Transverse colon (tissue), 4 donors: ENCODE data around the gene BEST2. TPM values are rescaled to one million over a fixed set of nuclear protein-coding genes. Genes with fewer than 3 reads are reported as not detected.

ENCODE experiments used
- DNase-seq: peaks from one replicate; pipeline ENCODE4 v3.0.0-alpha.2; 2019
- H3K27ac ChIP-seq, 4 donors: fragments of 200-600 bp; sonication (generic); 2 replicates each; pipeline ENCODE4 v1.5.1; 2016 to 2018; ENCODE audit warnings: inconsistent platforms in 4 of 4
- H3K27me3 ChIP-seq: fragments of 200-600 bp; sonication (generic); 2 replicates; pipeline ENCODE4 v1.5.1; 2017; ENCODE audit warnings: inconsistent platforms
- H3K36me3 ChIP-seq, 4 donors: fragments of 200-600 bp; sonication (generic); 2 replicates each; pipeline ENCODE4 v1.5.1; 2017 to 2019; ENCODE audit warnings: inconsistent platforms in 4 of 4
- H3K4me1 ChIP-seq, 4 donors: fragments of 200-600 bp; sonication (generic); 2 replicates each; pipeline ENCODE4 v1.5.1; 2017 to 2020; ENCODE audit warnings: inconsistent platforms in 4 of 4
- H3K4me3 ChIP-seq, 4 donors: fragments of 200-600 bp; sonication (generic); 1 replicate in 1 of 4; 2 replicates in 3 of 4; pipeline versions ENCODE4 v1.5.1 to v1.6.1; 2017 to 2019; ENCODE audit warnings: inconsistent platforms in 4 of 4
- H3K9me3 ChIP-seq, 2 donors: fragments of 200-600 bp; sonication (generic); 2 replicates each; pipeline ENCODE4 v1.5.1; 2017 to 2019; ENCODE audit warnings: inconsistent platforms in 2 of 2
- CTCF ChIP-seq, 5 experiments: fragments of 200-600 bp in 3 of 5; fragments of 450-650 bp in 2 of 5; sonication (generic) in 3 of 5; IDR thresholded peaks; 1 replicate in 2 of 5; 2 replicates in 3 of 5; pipeline ENCODE4 v1.5.1; 2016 to 2017; ENCODE audit warnings: antibody characterized with exemption in 5 of 5, inconsistent platforms in 3 of 5, mild to moderate bottlenecking in 2 of 5, moderate library complexity in 1 of 5
- EP300 ChIP-seq: sonication (generic); formaldehyde crosslinking; IDR thresholded peaks from one replicate; pipeline ENCODE4 v1.6.1; 2017; ENCODE audit warnings: antibody characterized with exemption, low read depth
- POLR2A ChIP-seq: fragments of 450-650 bp; IDR thresholded peaks from one replicate; pipeline ENCODE4 v1.6.1; 2016; ENCODE audit warnings: antibody characterized with exemption, mild to moderate bottlenecking, moderate library complexity
- POLR2AphosphoS5 ChIP-seq, 3 donors: sonication (generic); formaldehyde crosslinking; IDR thresholded peaks; one replicate each; pipeline ENCODE4 v1.6.1; 2016; ENCODE audit warnings: antibody characterized with exemption in 3 of 3
- WGBS, 2 donors: methylation state at CpG; one replicate each; pipeline ENCODE4 v1.1.5; 2018; ENCODE audit warnings: low coverage in 1 of 2; 5-methylcytosine and 5-hydroxymethylcytosine counted together
- in situ Hi-C, 4 donors: fragments of 200-750 bp; cut with MboI; loops; one replicate each; pipeline versions ENCODE4 v1.15.0 to v1.15.1; 2017; ENCODE audit warnings: low sequenced_read_pairs in 3 of 4, low pct_ligation_motif_present in 1 of 4, low pct_unique_long_range_greater_than_20kb in 1 of 4
- intact Hi-C: fragments of 100-400 bp; cut with DNase I; formaldehyde crosslinking; loops from one replicate; pipeline ENCODE4 v1.15.1; 2023; ENCODE audit warnings: low total_unique reads
- total RNA-seq, 4 donors: library from RNA; depleted of rRNA; stranded (reverse); fragments of >200 nt; gene quantifications; one replicate each; pipeline ENCODE4 v1.1.0, GENCODE V29; 2016

The BEST2 gene
- total RNA-seq, 4 donors from 2014 or later, result 121 to 325 (median 141) TPM

GRCh38 chr19:12800466-12800770, 48.8 kb downstream of the BEST2 start:
- intact Hi-C loops (loop anchor here (5.0 kb wide), 1 partner anchor 33 kb away; no protein-coding TSS in a partner anchor), in situ Hi-C loops (no loop called here)
- no peak for DNase-seq
- peak overlapping the region; percentile 80 to 88 (median 84) for H3K27ac ChIP-seq
- no peaks in the 10 kb centered on the region for H3K36me3 ChIP-seq
- H3K4me1 ChIP-seq, result peaks cover 16 to 36% (median 28%) of the 10 kb centered on the region in 4 donors
- no peak for TF ChIP-seq EP300
- no peak for TF ChIP-seq POLR2AphosphoS5 (IDR thresholded peaks at IDR 0.05)
- no peak for TF ChIP-seq POLR2A
- no peak for TF ChIP-seq CTCF (IDR thresholded peaks at IDR 0.05)
- peak overlapping the region in 3 of 4 donors; percentile 70 to 84 (median 80) for H3K4me3 ChIP-seq
- H3K27me3 ChIP-seq, result no peaks in the 10 kb centered on the region
- no peaks in the 10 kb centered on the region for H3K9me3 ChIP-seq
- 56% methylated on average over 1 of the region's 1 CpG; no CpG with 5 or more reads in 1 of the 2 donors for WGBS, 2 donors

GRCh38 chr19:12800923-12801465, 49.4 kb downstream of the BEST2 start:
- Histone ChIP-seq H3K4me1 (peaks cover 13 to 30% (median 23%) of the 10 kb centered on the region in 4 donors), H3K36me3 (no peaks in the 10 kb centered on the region), H3K4me3 (peak overlapping the region; percentile 36 to 84 (median 75)), H3K27ac (peak overlapping the region; percentile 80 to 88 (median 84)), H3K27me3 (no peaks in the 10 kb centered on the region), H3K9me3 (no peaks in the 10 kb centered on the region)
- 3% methylated on average over 28 of the region's 38 CpGs; no CpG with 5 or more reads in 1 of the 2 donors for WGBS, 2 donors
- in situ Hi-C loops, result no loop called here
- DNase-seq, result no peak
- intact Hi-C loops, result loop anchor here (5.0 kb wide), 1 partner anchor 34 kb away; no protein-coding TSS in a partner anchor
- TF ChIP-seq CTCF (IDR thresholded peaks at IDR 0.05) (no peak), POLR2AphosphoS5 (IDR thresholded peaks at IDR 0.05) (no peak)

DNA sequence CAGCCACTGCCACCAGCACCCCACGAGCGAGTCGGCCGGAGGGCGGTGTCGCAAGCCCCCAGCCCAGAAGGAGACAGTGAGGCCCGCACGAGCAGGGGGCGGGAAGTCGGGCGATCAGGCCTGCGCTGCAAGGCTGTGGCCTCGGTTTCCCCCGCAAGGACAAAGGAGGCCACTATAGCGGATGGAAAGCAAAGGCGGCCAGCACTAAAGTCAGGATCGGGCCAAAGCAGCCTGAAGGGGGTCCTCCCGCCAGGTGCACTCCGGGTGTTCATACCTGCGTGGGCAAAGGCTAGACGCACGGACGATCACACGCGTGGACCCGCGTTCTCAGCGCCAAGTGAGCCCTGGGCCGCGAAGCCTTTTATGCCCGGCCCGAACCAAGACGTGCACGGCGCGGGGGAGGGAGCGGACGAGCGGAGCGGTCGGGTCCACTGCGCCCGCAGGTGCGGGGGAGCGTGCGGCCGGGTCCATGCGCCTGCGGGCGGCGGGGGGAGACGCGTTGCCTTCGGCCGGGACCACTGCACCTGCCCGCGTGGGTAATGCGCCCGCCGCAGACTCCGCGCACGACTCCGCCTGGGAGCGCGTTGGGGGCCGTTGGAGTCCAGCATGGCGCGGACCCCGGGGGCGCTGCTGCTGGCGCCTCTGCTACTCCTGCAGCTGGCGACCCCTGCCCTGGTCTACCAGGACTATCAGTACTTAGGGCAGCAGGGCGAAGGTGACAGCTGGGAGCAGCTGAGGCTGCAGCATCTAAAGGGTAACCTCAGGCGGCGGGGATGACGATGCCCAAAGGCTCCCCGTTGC, 50.1 kb downstream of the BEST2 start, which contains the start of the genes PRDX2 and THSD8:
PRDX2 (minus strand) TSS at position 335 of the 801 bp plus-strand sequence. CDS start 539 bp downstream, outside the sequence.
THSD8 (plus strand) TSS at position 604 of the 801 bp plus-strand sequence; CDS start at position 607, 3 bp downstream.
- intact Hi-C loops (loop anchor here (5.0 kb wide), 1 partner anchor 34 kb away; no protein-coding TSS in a partner anchor), in situ Hi-C loops (no loop called here)
- Histone ChIP-seq H3K4me3 (peak within 1 kb of the TSS; percentile 36 to 84 (median 75)), H3K9me3 (no peaks in the 10 kb centered on the region), H3K36me3 (no peaks in the 10 kb centered on the region), H3K27me3 (no peaks in the 10 kb centered on the region), H3K27ac (peak within 1 kb of the TSS; percentile 80 to 88 (median 84)), H3K4me1 (peaks cover 9 to 26% (median 20%) of the 10 kb centered on the region in 4 donors)
- DNase-seq, result peak; percentile 90
- 0% methylated on average over 60 of the region's 78 CpGs; no CpG with 5 or more reads in 1 of the 2 donors for WGBS, 2 donors
- TF ChIP-seq POLR2AphosphoS5 (IDR thresholded peaks at IDR 0.05), result peak; percentile 97 to 99 (median 98)
- no peak for TF ChIP-seq EP300
- peak; percentile 98 for TF ChIP-seq POLR2A
- peak in 2 of 5 experiments; percentile 16 to 34 for TF ChIP-seq CTCF (IDR thresholded peaks at IDR 0.05)
